Neutrophil (primary cell): Measurements from ENCODE around the gene MBLAC2.

ENCODE experiments used
- H3K27ac ChIP-seq: fragments of 200-600 bp; sonication (generic); 2 replicates; pipeline ENCODE4 v1.5.1; 2016; ENCODE audit warnings: mild to moderate bottlenecking, moderate library complexity
- H3K27me3 ChIP-seq: fragments of 200-600 bp; sonication (generic); 2 replicates; pipeline ENCODE4 v1.6.0; 2016; ENCODE audit warnings: mild to moderate bottlenecking
- H3K36me3 ChIP-seq: fragments of 200-600 bp; sonication (generic); 2 replicates; pipeline ENCODE4 v1.5.1; 2017
- H3K4me1 ChIP-seq, 2 experiments: fragments of 200-600 bp in 1 of 2; sonication (generic) in 1 of 2; 1 replicate in 1 of 2; 2 replicates in 1 of 2; pipeline versions ENCODE4 v1.5.1 to v1.6.1; 2013 to 2016; ENCODE audit warnings: low read depth in 1 of 2, low read length in 1 of 2, mild to moderate bottlenecking in 1 of 2, moderate library complexity in 1 of 2; ENCODE audit not compliant: control insufficient read depth in 1 of 2, insufficient read depth in 1 of 2
- H3K4me3 ChIP-seq, 2 experiments: fragments of 200-600 bp in 1 of 2; sonication (generic) in 1 of 2; 1 replicate in 1 of 2; 2 replicates in 1 of 2; pipeline ENCODE4 v1.5.1; 2013 to 2016; ENCODE audit warnings: low read depth in 1 of 2, low read length in 1 of 2, mild to moderate bottlenecking in 1 of 2, moderate library complexity in 1 of 2
- H3K9me3 ChIP-seq: fragments of 200-600 bp; sonication (generic); 2 replicates; pipeline ENCODE4 v1.5.1; 2016
- CTCF ChIP-seq: fragments of 200-600 bp; sonication (generic); IDR thresholded peaks from 2 replicates; pipeline ENCODE4 v1.5.1; 2016; ENCODE audit warnings: antibody characterized with exemption

Gene MBLAC2

DNA sequence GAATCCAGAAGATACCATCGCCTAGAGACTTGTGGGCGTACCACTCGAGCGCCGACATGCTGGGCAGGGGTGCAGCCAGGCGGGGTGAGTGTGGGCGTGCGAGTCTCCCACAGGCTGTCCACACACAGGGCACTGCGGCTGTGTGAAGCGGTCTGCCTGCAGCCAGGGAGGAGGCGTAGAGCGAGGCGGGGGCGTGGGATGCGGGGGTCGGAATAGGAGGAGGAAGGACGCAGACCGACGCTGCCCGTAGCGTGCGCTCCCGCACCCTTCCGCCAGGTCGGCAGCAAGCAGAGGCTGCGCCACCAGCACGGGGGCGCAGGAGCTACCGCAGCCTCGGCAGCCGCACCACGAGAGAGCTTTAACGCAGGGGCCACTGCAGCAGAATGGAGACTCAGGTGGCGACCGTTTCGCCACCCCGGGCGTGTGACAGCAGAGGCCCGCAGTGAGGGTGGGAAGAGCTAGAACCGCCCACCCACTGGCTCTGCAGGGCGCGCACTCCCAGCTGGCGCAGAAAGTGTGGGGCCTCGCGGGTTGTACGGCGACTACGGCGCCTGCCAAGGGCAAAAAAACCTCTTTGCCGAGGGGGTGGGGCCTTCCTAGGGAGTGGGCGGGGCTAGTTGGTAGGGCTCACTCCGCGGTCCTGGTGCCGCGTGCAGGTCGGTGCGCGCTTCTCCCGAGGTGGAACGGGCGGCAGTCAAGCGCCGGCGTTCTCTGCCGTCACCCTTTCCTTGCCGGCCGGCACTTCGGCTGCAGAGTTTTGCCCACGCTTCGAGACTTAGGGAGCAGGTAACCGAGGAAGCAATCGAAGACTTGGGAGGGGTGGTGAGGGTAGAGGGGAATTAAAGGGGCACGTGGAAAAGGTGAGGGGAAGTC is at the start of gene MBLAC2, which contains the start of gene POLR3G:
Gene MBLAC2 (minus strand): TSS at position 537 of the 873 bp plus-strand sequence. CDS start 479 bp downstream, at position 58.
Gene POLR3G (plus strand): TSS at position 630 of the 873 bp plus-strand sequence. CDS start 10,704 bp downstream, outside the sequence.
- H3K9me3 ChIP-seq, result no peaks in the 10 kb centered on the region
- H3K27ac ChIP-seq, result peak within 1 kb of the TSS; percentile 68
- peaks cover 10% of the 10 kb centered on the region for H3K27me3 ChIP-seq
- peak within 1 kb of the TSS; percentile 84 to 93 for H3K4me3 ChIP-seq
- no peaks in the 10 kb centered on the region for H3K36me3 ChIP-seq
- peak; percentile 48 for TF ChIP-seq CTCF
- H3K4me1 ChIP-seq, result peaks cover 19 to 20% of the 10 kb centered on the region in 2 experiments

- Histone ChIP-seq H3K27ac (no peak overlapping the region), H3K9me3 (no peaks in the 10 kb centered on the region), H3K27me3 (no peaks in the 10 kb centered on the region), H3K4me3 (no peak overlapping the region), H3K36me3 (peaks cover 65% of the 10 kb centered on the region), H3K4me1 (no peaks in the 10 kb centered on the region)
- no peak for TF ChIP-seq CTCF
Measured at GRCh38 chr5:90519081-90519480, 44.5 kb upstream of the MBLAC2 start.

GRCh38 chr5:90518661-90519060 is 44.1 kb upstream of the MBLAC2 start:
- no peak for TF ChIP-seq CTCF
- Histone ChIP-seq H3K9me3 (no peaks in the 10 kb centered on the region), H3K27ac (no peak overlapping the region)

GRCh38 chr5:90514520-90514919 is 39.9 kb upstream of the MBLAC2 start:
- Histone ChIP-seq H3K27ac (no peak overlapping the region), H3K4me1 (no peaks in the 10 kb centered on the region), H3K9me3 (no peaks in the 10 kb centered on the region), H3K27me3 (no peaks in the 10 kb centered on the region), H3K4me3 (no peak overlapping the region), H3K36me3 (peaks cover 28% of the 10 kb centered on the region)
- TF ChIP-seq CTCF, result no peak

More at GRCh38 chr5:90518661-90519060, 44.1 kb upstream of the MBLAC2 start:
- peaks cover 61% of the 10 kb centered on the region for H3K36me3 ChIP-seq
- no peak overlapping the region for H3K4me3 ChIP-seq
- H3K27me3 ChIP-seq, result no peaks in the 10 kb centered on the region
- no peaks in the 10 kb centered on the region for H3K4me1 ChIP-seq

GRCh38 chr5:90510438-90510837 is 35.9 kb upstream of the MBLAC2 start:
- no peak for TF ChIP-seq CTCF

More at GRCh38 chr5:90510438-90510837, 35.9 kb upstream of the MBLAC2 start:
- H3K27ac ChIP-seq, result no peak overlapping the region
- no peaks in the 10 kb centered on the region for H3K27me3 ChIP-seq
- H3K36me3 ChIP-seq, result peaks cover 8% of the 10 kb centered on the region
- H3K9me3 ChIP-seq, result no peaks in the 10 kb centered on the region
- no peaks in the 10 kb centered on the region for H3K4me1 ChIP-seq
- H3K4me3 ChIP-seq, result no peak overlapping the region
